ENCODE results near the gene HSPA9. TPM values are rescaled to one million over a fixed set of nuclear protein-coding genes. Genes with fewer than 3 reads are reported as not detected.
A peak's percentile ranks its signal among the peaks of the same experiment; 100 is the strongest.

Gene HSPA9
- total and polyA plus RNA-seq, 2 of the 8 experiments (the other 6 are each of a cell fraction or from before 2014, with no cell fraction given) = 191 to 395 TPM

DNA sequence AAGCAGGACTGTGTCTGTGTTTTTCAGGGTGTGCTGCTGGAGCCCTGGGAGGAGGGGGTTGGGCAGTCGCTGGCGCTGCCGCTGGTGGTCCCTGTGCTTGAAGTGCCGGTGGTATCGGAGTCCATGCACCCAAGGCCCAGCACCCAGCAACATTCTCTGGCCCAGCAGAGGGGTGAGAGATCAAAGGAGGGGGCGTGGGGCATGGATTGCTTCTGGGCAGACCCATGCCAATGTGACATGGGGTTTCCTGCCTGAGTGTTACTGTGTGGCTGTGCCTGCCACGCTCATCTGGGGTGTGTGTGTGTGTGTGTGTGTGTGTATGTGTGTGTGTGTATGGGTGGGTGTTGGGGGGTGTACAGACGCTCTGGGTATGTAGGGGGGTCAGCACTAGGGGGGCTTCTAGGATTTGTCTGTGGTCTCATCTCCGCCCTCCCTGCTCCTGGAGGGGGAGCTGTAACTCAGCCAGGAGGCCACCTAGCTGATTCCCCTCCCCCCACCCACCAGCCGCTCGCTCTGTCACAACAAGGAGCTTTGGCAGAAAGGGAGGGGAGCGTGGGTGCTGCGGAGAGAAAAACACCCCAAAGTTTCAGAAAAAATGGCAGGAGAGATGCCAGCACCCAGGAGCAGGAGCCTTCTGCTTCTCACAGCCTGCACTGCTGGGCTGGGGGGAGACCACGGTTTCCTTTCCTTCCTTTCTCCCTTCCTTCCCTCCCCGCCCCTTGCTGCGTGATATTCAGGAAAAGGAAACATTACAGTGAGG is 35.9 kb upstream of the HSPA9 start:
- H3K56ac ChIP-seq (replicated peaks; ENCODE audit: insufficient read length, low read depth, low read length) = peak overlapping the region; percentile 6
- H4K8ac ChIP-seq (ENCODE audit: extremely low read depth, insufficient read depth, low read length) = peak overlapping the region; percentile 17
- H3K27me3 ChIP-seq (replicated peaks in 1 of 4; ENCODE audit: control insufficient read depth in 3 of 4, extremely low read depth in 1 of 4, insufficient read depth in 3 of 4, low read length in 3 of 4) = no peaks in the 10 kb centered on the region
- peak overlapping the region; percentile 40 for H3K4ac ChIP-seq (replicated peaks; ENCODE audit: insufficient read length, low read depth, low read length)
- H3K23ac ChIP-seq (ENCODE audit: insufficient read length) = no peak overlapping the region
- H3K14ac ChIP-seq (ENCODE audit: insufficient read length) = peak overlapping the region; percentile 44
- H3K18ac ChIP-seq (ENCODE audit: extremely low read depth, low read length) = peak overlapping the region; percentile 97
- H3K23me2 ChIP-seq (ENCODE audit: low read depth, low read length) = peaks cover 7% of the 10 kb centered on the region; the same call in 1 of the 2 replicates
- H3K4me1 ChIP-seq (replicated peaks in 1 of 4; ENCODE audit: control insufficient read depth in 3 of 4, insufficient read depth in 4 of 4, low read length in 3 of 4) = peaks cover 3 to 21% (median 16%) of the 10 kb centered on the region in 4 experiments
- peak overlapping the region; percentile 95 for H4K91ac ChIP-seq (replicated peaks; ENCODE audit: insufficient read length, low read length)
- H2BK120ac ChIP-seq (replicated peaks; ENCODE audit: low read depth, low read length) = peak overlapping the region; percentile 82
- H3K79me1 ChIP-seq (ENCODE audit: low read depth, low read length) = no peaks in the 10 kb centered on the region
- H3K4me2 ChIP-seq (ENCODE audit: insufficient read depth in 1 of 2, low read depth in 2 of 2, low read length in 2 of 2) = peak overlapping the region; percentile 83 to 88
- 7% methylated on average over 14 of the region's 16 CpGs; no CpG with 5 or more reads in 1 of the 2 experiments for WGBS, 2 experiments (ENCODE audit: extremely low coverage in 1 of 2, insufficient coverage in 1 of 2, insufficient read length in 1 of 2, insufficient replicate concordance in 2 of 2, low coverage in 1 of 2, low lambda C conversion rate in 2 of 2, missing lambda C conversion rate in 1 of 2)
- peak overlapping the region; percentile 97 for H2AFZ ChIP-seq (ENCODE audit: low read length)
- H2AK5ac ChIP-seq (ENCODE audit: low read depth, low read length) = no peak overlapping the region
- peak overlapping the region; percentile 76 for H2BK5ac ChIP-seq (ENCODE audit: low read depth, low read length)
- FAIRE-seq (no peak), DNase-seq (ENCODE audit: low read depth in 1 of 2, low spot score in 2 of 2) (peak in 1 of 2 experiments; percentile 72)
- H3K9me3 ChIP-seq (ENCODE audit: insufficient read depth in 2 of 2, low read depth in 1 of 2, low read length in 1 of 2) = no peaks in the 10 kb centered on the region
- H3K4me3 ChIP-seq (ENCODE audit: extremely low read depth in 1 of 4, insufficient read depth in 2 of 4, low read depth in 3 of 4, low read length in 4 of 4) = peak overlapping the region; percentile 33 to 69 (median 64)
- peak overlapping the region; percentile 60 for H4K5ac ChIP-seq (ENCODE audit: insufficient read length, low read depth, low read length)
- peak overlapping the region; percentile 56 for H3K27ac ChIP-seq (ENCODE audit: low read depth, low read length)
- ChIA-PET CTCF (ENCODE audit: partially characterized antibody) (interaction anchor here (0.6 to 2.9 kb wide), 27 partner anchors 10 to 791 kb away, joined by 3 to 18 read pairs (median 5); no protein-coding TSS in a partner anchor), POLR2A (ENCODE audit: partially characterized antibody) (interaction anchor here (0.6 to 4.8 kb wide), 7 partner anchors 9 to 146 kb away, joined by 3 to 25 read pairs (median 4); partner anchors contain the start of gene HSPA9)
- no peaks in the 10 kb centered on the region for H3K36me3 ChIP-seq (ENCODE audit: control insufficient read depth in 2 of 4, insufficient read depth in 4 of 4, low read length in 3 of 4)
- peak overlapping the region in 3 of 4 experiments; percentile 24 to 46 (median 38); a peak in 5 of 7 replicates for H3K9ac ChIP-seq (replicated peaks in 1 of 4; ENCODE audit: extremely low read depth in 1 of 4, low read depth in 3 of 4, low read length in 3 of 4)
- peak overlapping the region; percentile 97; the same call in 1 of the 2 replicates for H2BK15ac ChIP-seq (ENCODE audit: low read length)
- H3K79me2 ChIP-seq (ENCODE audit: control insufficient read depth in 1 of 2, insufficient read depth in 2 of 2, low read length in 2 of 2) = no peaks in the 10 kb centered on the region
- H2BK12ac ChIP-seq (ENCODE audit: low read depth, low read length) = peak overlapping the region; percentile 64
- peak overlapping the region; percentile 15; the same call in 1 of the 2 replicates for H2BK20ac ChIP-seq (ENCODE audit: low read length)
- H4K20me1 ChIP-seq (replicated peaks in 1 of 2; ENCODE audit: control insufficient read depth in 1 of 2, insufficient read depth in 2 of 2, low read length in 2 of 2) = no peaks in the 10 kb centered on the region
- no peak for TF ChIP-seq SRF (IDR thresholded peaks at IDR 0.05; ENCODE audit: low read depth, low read length)
- no peak for TF ChIP-seq SP1 (IDR thresholded peaks at IDR 0.05; ENCODE audit: low read depth, low read length)
- TF ChIP-seq SUZ12 (IDR thresholded peaks at IDR 0.05; ENCODE audit: low read length) = no peak
- no peak for TF ChIP-seq TAF7 (optimal IDR thresholded peaks at IDR 0.05; ENCODE audit: borderline replicate concordance, low read depth, low read length)
- TF ChIP-seq YY1 (IDR thresholded peaks at IDR 0.05; ENCODE audit: low read depth, low read length) = no peak
- TF ChIP-seq CHD2 (IDR thresholded peaks at IDR 0.05; ENCODE audit: low read length) = peak; percentile 25; the same call in 1 of the 2 replicates
- TF ChIP-seq RAD21 (IDR thresholded peaks at IDR 0.05 in 1 of 2, conservative IDR thresholded peaks at IDR 0.05 in 1 of 2; ENCODE audit: low read depth in 2 of 2, low read length in 2 of 2) = peak; percentile 35 to 53; a peak in 3 of 4 replicates
- no peak for TF ChIP-seq EZH2 (IDR thresholded peaks at IDR 0.05; ENCODE audit: low read depth, low read length, severe bottlenecking)
- TF ChIP-seq KDM4A (IDR thresholded peaks at IDR 0.05; ENCODE audit: low read depth, low read length, severe bottlenecking) = no peak
- TF ChIP-seq POLR2AphosphoS5 (IDR thresholded peaks at IDR 0.05; ENCODE audit: low read depth, low read length) = no peak
- TF ChIP-seq SIRT6 (IDR thresholded peaks at IDR 0.05; ENCODE audit: low read length) = no peak
- TF ChIP-seq CBX5 (IDR thresholded peaks at IDR 0.05; ENCODE audit: low read depth, low read length) = no peak
